OCI-LY1 (cell line): ENCODE data around the gene TNFAIP8L2.

Experiments used
- H2AFZ ChIP-seq: fragments of 200-600 bp; sonication (generic), shearing (Covaris generic); 2 replicates; pipeline ENCODE4 v1.6.0; 2014; ENCODE audit warnings: antibody characterized with exemption, mild to moderate bottlenecking, low read length
- H3F3A ChIP-seq: fragments of 200-600 bp; sonication (generic), shearing (Covaris generic); 2 replicates; pipeline ENCODE4 v1.6.0; 2014; ENCODE audit warnings: mild to moderate bottlenecking, antibody characterized with exemption, low read length, moderate library complexity; ENCODE audit not compliant: insufficient read depth
- H3K27ac ChIP-seq: fragments of 200-600 bp; sonication (generic); 2 replicates; pipeline ENCODE4 v1.5.1; 2014; ENCODE audit warnings: low read length, mixed run types, mild to moderate bottlenecking, low read depth; ENCODE audit not compliant: poor library complexity, severe bottlenecking
- H3K27me3 ChIP-seq: fragments of 200-600 bp; sonication (generic); 2 replicates; pipeline ENCODE4 v1.6.0; 2014; ENCODE audit warnings: antibody characterized with exemption, mild to moderate bottlenecking, low read length, moderate library complexity; ENCODE audit not compliant: insufficient read depth
- H3K36me3 ChIP-seq: fragments of 200-600 bp; sonication (generic); 2 replicates; pipeline ENCODE4 v1.6.1; 2014; ENCODE audit warnings: mild to moderate bottlenecking, antibody characterized with exemption, low read length, moderate library complexity, mixed read lengths; ENCODE audit not compliant: insufficient read depth
- H3K4me1 ChIP-seq: fragments of 200-600 bp; sonication (generic); 2 replicates; pipeline ENCODE4 v1.5.1; 2014; ENCODE audit warnings: mild to moderate bottlenecking, low read length, moderate library complexity; ENCODE audit not compliant: insufficient read depth, severe bottlenecking
- H3K4me2 ChIP-seq: fragments of 200-600 bp; sonication (generic), shearing (Covaris generic); 2 replicates; pipeline ENCODE4 v1.6.1; 2014; ENCODE audit warnings: low read length
- H3K4me3 ChIP-seq: fragments of 200-600 bp; sonication (generic); 2 replicates; pipeline ENCODE4 v1.5.1; 2014; ENCODE audit warnings: low read length, low read depth, mild to moderate bottlenecking, mixed read lengths; ENCODE audit not compliant: poor library complexity, severe bottlenecking
- H3K79me2 ChIP-seq: fragments of 200-600 bp; shearing (Covaris generic); 2 replicates; pipeline ENCODE4 v1.6.1; 2016; ENCODE audit warnings: mixed run types, low read length, mixed read lengths; ENCODE audit not compliant: insufficient read depth
- H3K9ac ChIP-seq: fragments of 200-600 bp; sonication (generic), shearing (Covaris generic); 2 replicates; pipeline ENCODE4 v1.6.1; 2014; ENCODE audit warnings: mild to moderate bottlenecking, low read length, mixed read lengths
- H3K9me2 ChIP-seq: fragments of 200-600 bp; sonication (generic), shearing (Covaris generic); 2 replicates; pipeline ENCODE4 v1.6.1; 2014; ENCODE audit warnings: low read depth, mild to moderate bottlenecking, low read length, mixed read lengths
- H3K9me3 ChIP-seq: fragments of 200-600 bp; shearing (Covaris generic); 2 replicates; pipeline ENCODE4 v1.6.1; 2014; ENCODE audit warnings: low read length, mixed read lengths
- H4K20me1 ChIP-seq: fragments of 200-600 bp; sonication (generic), shearing (Covaris generic); 2 replicates; pipeline ENCODE4 v1.6.0; 2016; ENCODE audit warnings: mild to moderate bottlenecking, low read length; ENCODE audit not compliant: insufficient read depth
- CTCF ChIP-seq: fragments of 200-600 bp; sonication (generic), shearing (Covaris generic); IDR thresholded peaks from 2 replicates; pipeline ENCODE4 v1.5.1; 2017; ENCODE audit warnings: mild to moderate bottlenecking, antibody characterized with exemption, low read length, moderate library complexity, mixed read lengths
- EZH2 ChIP-seq: fragments of 200-600 bp; sonication (generic), shearing (Covaris generic); IDR thresholded peaks from 2 replicates; pipeline ENCODE4 v1.8.0; 2017; ENCODE audit warnings: borderline replicate concordance, mixed run types, mild to moderate bottlenecking, antibody characterized with exemption, low read length, moderate library complexity, mixed read lengths

The TNFAIP8L2 gene

GRCh38 chr1:151130987-151131586, 25.4 kb upstream of the TNFAIP8L2 start:
- Histone ChIP-seq H3K9me3 (no peaks in the 10 kb centered on the region), H3K4me2 (peak overlapping the region; percentile 42), H3K79me2 (no peaks in the 10 kb centered on the region), H3K4me1 (peaks cover 15% of the 10 kb centered on the region), H4K20me1 (no peaks in the 10 kb centered on the region), H3K36me3 (no peaks in the 10 kb centered on the region), H3K9ac (peak overlapping the region; percentile 33; the same call in 1 of the 2 replicates), H3K9me2 (no peaks in the 10 kb centered on the region), H2AFZ (no peak overlapping the region), H3K4me3 (peak overlapping the region; percentile 41), H3K27ac (no peak overlapping the region), H3K27me3 (no peaks in the 10 kb centered on the region; the same call in 1 of the 2 replicates), H3F3A (no peaks in the 10 kb centered on the region)
- TF ChIP-seq CTCF, result no peak
- no peak for TF ChIP-seq EZH2

GRCh38 chr1:151131701-151132334, 24.6 kb upstream of the TNFAIP8L2 start:
- H3K4me3 ChIP-seq, result peak overlapping the region; percentile 41
- no peaks in the 10 kb centered on the region for H4K20me1 ChIP-seq
- H3K27me3 ChIP-seq, result no peaks in the 10 kb centered on the region; the same call in 1 of the 2 replicates
- no peaks in the 10 kb centered on the region for H3K9me3 ChIP-seq
- no peaks in the 10 kb centered on the region for H3K79me2 ChIP-seq
- H3K36me3 ChIP-seq, result no peaks in the 10 kb centered on the region
- no peak overlapping the region for H3K27ac ChIP-seq
- H3K4me1 ChIP-seq, result peaks cover 15% of the 10 kb centered on the region
- TF ChIP-seq EZH2 (no peak), CTCF (no peak)
- no peaks in the 10 kb centered on the region for H3K9me2 ChIP-seq
- H3F3A ChIP-seq, result no peaks in the 10 kb centered on the region
- no peak overlapping the region for H2AFZ ChIP-seq
- H3K4me2 ChIP-seq, result peak overlapping the region; percentile 42
- H3K9ac ChIP-seq, result peak overlapping the region; percentile 28; the same call in 1 of the 2 replicates

GRCh38 chr1:151132335-151133017, 24.0 kb upstream of the TNFAIP8L2 start:
- Histone ChIP-seq H3K9me3 (no peaks in the 10 kb centered on the region), H3K9ac (no peak overlapping the region)

More at GRCh38 chr1:151132335-151133017, 24.0 kb upstream of the TNFAIP8L2 start:
- Histone ChIP-seq H3K27me3 (no peaks in the 10 kb centered on the region; the same call in 1 of the 2 replicates), H3K4me3 (no peak overlapping the region), H3K4me2 (no peak overlapping the region), H2AFZ (no peak overlapping the region), H4K20me1 (no peaks in the 10 kb centered on the region), H3K27ac (no peak overlapping the region), H3K4me1 (peaks cover 15% of the 10 kb centered on the region), H3F3A (no peaks in the 10 kb centered on the region), H3K9me2 (no peaks in the 10 kb centered on the region), H3K36me3 (no peaks in the 10 kb centered on the region), H3K79me2 (no peaks in the 10 kb centered on the region)
- TF ChIP-seq EZH2 (no peak), CTCF (no peak)
